ENCODE measurements around the gene APC2.
"Not testable (repeated sequence)": the region's sequence is repeated elsewhere in the genome, so short reads cannot be mapped to it uniquely, and the experiment has no call there.

Gene APC2

GRCh38 chr19:1429750-1430149, 20.2 kb upstream of the APC2 start:
- no peak for DNase-seq

GRCh38 chr19:1430246-1430645, 19.7 kb upstream of the APC2 start:
- no peak for DNase-seq

- DNase-seq: no peak
Observed at GRCh38 chr19:1431759-1432506, 18.0 kb upstream of the APC2 start.

GRCh38 chr19:1432507-1432887, 17.4 kb upstream of the APC2 start:
- no peak for DNase-seq

- no peak for DNase-seq
Observed at GRCh38 chr19:1433119-1434039, 16.5 kb upstream of the APC2 start.

GRCh38 chr19:1434040-1434366, 15.9 kb upstream of the APC2 start:
- no peak for DNase-seq

- no peak for DNase-seq
Observed at GRCh38 chr19:1434577-1435060, 15.3 kb upstream of the APC2 start.

- DNase-seq: no peak
Observed at GRCh38 chr19:1435378-1435989, 14.4 kb upstream of the APC2 start.

- DNase-seq: no peak
Observed at GRCh38 chr19:1437609-1438008, 12.3 kb upstream of the APC2 start.

- DNase-seq: peak; percentile 86 to 91 (median 90)
Observed at GRCh38 chr19:1438035-1438932, 11.6 kb upstream of the APC2 start, which contains the start of gene RPS15. TSS of gene RPS15 (plus strand) at chr19:1438396. CDS start at chr19:1438426, 30 bp downstream.

GRCh38 chr19:1438933-1439354, 11.0 kb upstream of the APC2 start:
- DNase-seq: no peak

- not testable (repeated sequence) for DNase-seq
Observed at GRCh38 chr19:1439525-1440417, 10.2 kb upstream of the APC2 start.

- no peak for DNase-seq
Observed at GRCh38 chr19:1440418-1440801, 9.5 kb upstream of the APC2 start.

GRCh38 chr19:1441022-1441426, 8.9 kb upstream of the APC2 start:
- no peak for DNase-seq

GRCh38 chr19:1441677-1442438, 8.1 kb upstream of the APC2 start:
- no peak for DNase-seq

GRCh38 chr19:1445185-1445931, 4.6 kb upstream of the APC2 start:
- DNase-seq: peak; percentile 58 to 68 (median 61)

GRCh38 chr19:1445932-1446712, 3.8 kb upstream of the APC2 start:
- no peak for DNase-seq

GRCh38 chr19:1446713-1447481, 3.0 kb upstream of the APC2 start:
- no peak for DNase-seq
